ENCODE measurements around the gene FRMD4B.

DNA sequence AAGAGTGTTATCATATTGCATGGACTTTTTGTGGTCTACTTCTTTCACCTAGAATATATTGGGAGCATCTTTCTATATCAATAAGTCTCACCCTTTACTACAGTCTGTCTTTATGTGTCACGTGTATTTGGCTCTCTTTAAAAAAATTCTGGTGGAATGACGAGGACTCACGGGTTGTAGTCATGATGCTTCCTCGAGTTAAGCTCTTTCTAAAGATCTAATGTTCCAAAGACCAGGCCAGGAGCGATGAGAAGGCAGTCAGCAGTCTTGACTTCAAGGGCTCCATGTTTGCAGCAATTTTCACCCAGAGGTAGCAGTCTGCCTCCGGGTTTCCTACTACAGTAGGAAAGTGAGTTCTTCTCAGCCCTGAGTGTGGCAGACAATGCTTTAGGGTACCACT lies 88.9 kb downstream of the FRMD4B start:
- TF ChIP-seq POLR2AphosphoS5 (IDR thresholded peaks at IDR 0.05; ENCODE audit: borderline replicate concordance, low read depth, low read length) (no peak), EZH2 (IDR thresholded peaks at IDR 0.05) (no peak)

Data from SK-N-MC (cell line).